T-helper 2 cell treated with Interferon-gamma antibody and Interleukin-4, amounts not matched to agents 5 μg/mL and 100 μg/mL, for 36 hours (primary cell): ENCODE measurements around the gene CEP131.

Experiments
- DNase-seq: peaks from one replicate; pipeline ENCODE4 v3.0.0; 2021; ENCODE audit warnings: low spot score
- H3K27ac Mint-ChIP-seq: one replicate; pipeline ENCODE4 v1.8.0; 2021; ENCODE audit warnings: mild to moderate bottlenecking, mixed read lengths
- H3K27me3 Mint-ChIP-seq: one replicate; pipeline ENCODE4 v1.8.0; 2021; ENCODE audit warnings: low read depth, mixed read lengths
- H3K36me3 Mint-ChIP-seq: one replicate; pipeline ENCODE4 v1.8.0; 2021; ENCODE audit warnings: low read depth, mixed read lengths
- H3K4me1 Mint-ChIP-seq: one replicate; pipeline ENCODE4 v1.8.0; 2021; ENCODE audit warnings: low read depth, mixed read lengths
- H3K4me3 Mint-ChIP-seq: one replicate; pipeline ENCODE4 v1.8.0; 2022; ENCODE audit warnings: mild to moderate bottlenecking, moderate library complexity, mixed read lengths
- H3K9me3 Mint-ChIP-seq: one replicate; pipeline ENCODE4 v1.8.0; 2021; ENCODE audit warnings: mixed read lengths

Gene CEP131

DNA sequence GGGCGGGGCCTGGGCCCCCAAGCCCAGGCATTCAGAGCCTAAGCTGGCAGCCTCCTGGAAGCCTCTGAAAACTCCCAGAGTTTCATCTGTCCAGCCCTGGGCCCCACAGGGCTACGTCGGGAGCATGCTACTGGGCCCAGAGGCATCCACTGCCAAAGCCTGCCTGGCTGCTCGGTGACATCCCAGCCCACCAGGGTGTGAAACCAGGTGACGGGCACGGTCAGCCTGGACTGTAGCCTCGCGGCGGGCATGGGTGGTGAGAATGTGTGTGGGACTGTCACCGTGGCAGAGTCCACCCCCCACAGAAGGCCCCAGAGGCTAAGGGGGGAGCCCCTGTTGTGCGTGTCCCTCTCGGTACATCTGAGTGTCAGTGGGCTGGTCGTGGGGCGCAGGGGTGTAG lies 31.1 kb downstream of the CEP131 start:
- H3K4me1 Mint-ChIP-seq = no peaks in the 10 kb centered on the region
- H3K27me3 Mint-ChIP-seq = no peaks in the 10 kb centered on the region
- H3K4me3 Mint-ChIP-seq = no peak overlapping the region

DNA sequence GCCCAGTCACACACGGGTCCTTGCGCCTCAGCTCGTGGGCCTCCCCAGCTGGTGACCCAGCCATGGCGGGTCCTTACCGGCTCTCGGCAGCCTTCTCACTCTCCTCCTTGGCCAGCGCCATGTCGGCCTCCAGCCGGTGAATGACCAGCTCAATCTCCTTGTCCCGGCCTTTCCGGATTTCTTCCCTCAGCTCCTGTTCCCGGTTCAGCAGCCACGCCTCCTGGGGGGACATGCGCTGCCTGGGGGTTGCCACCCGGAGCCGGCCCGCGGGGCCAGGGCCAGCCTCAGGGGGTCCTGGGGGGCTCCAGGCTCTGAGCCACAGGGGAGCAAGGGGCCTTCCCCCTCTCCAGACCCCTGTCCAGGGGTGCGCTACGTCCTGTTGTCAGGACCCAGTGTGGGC lies 31.6 kb downstream of the CEP131 start:
- no peaks in the 10 kb centered on the region for H3K4me1 Mint-ChIP-seq
- H3K9me3 Mint-ChIP-seq = no peaks in the 10 kb centered on the region
- no peak overlapping the region for H3K4me3 Mint-ChIP-seq
- no peaks in the 10 kb centered on the region for H3K27me3 Mint-ChIP-seq
- no peak for DNase-seq
- H3K27ac Mint-ChIP-seq = no peak overlapping the region
- H3K36me3 Mint-ChIP-seq = no peaks in the 10 kb centered on the region

More for the DNA sequence above, 31.1 kb downstream of the CEP131 start:
- H3K36me3 Mint-ChIP-seq = no peaks in the 10 kb centered on the region
- H3K9me3 Mint-ChIP-seq = no peaks in the 10 kb centered on the region
- no peak for DNase-seq
- no peak overlapping the region for H3K27ac Mint-ChIP-seq

DNA sequence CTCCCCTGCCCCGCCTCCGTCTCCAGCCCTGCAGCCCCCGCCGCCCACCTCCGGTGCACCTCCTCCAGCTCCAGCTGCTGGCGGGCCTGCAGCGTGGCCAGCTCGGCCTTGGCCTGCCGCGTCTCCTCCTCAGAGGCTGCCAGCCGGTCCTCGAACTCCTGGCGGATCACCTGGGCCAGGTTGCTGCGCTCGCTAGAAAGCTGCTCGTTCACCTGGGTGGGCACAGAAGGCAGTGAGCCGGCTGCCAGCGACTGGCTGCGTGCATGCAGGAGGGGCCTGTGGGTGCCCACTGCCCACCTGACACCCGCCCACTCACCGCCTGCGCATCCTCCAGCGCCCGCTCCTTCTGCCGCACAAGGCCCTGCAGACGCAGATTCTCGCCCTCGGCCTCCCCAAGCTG lies 32.2 kb downstream of the CEP131 start:
- Mint-ChIP-seq H3K4me3 (no peak overlapping the region), H3K27ac (no peak overlapping the region), H3K36me3 (no peaks in the 10 kb centered on the region)

DNA sequence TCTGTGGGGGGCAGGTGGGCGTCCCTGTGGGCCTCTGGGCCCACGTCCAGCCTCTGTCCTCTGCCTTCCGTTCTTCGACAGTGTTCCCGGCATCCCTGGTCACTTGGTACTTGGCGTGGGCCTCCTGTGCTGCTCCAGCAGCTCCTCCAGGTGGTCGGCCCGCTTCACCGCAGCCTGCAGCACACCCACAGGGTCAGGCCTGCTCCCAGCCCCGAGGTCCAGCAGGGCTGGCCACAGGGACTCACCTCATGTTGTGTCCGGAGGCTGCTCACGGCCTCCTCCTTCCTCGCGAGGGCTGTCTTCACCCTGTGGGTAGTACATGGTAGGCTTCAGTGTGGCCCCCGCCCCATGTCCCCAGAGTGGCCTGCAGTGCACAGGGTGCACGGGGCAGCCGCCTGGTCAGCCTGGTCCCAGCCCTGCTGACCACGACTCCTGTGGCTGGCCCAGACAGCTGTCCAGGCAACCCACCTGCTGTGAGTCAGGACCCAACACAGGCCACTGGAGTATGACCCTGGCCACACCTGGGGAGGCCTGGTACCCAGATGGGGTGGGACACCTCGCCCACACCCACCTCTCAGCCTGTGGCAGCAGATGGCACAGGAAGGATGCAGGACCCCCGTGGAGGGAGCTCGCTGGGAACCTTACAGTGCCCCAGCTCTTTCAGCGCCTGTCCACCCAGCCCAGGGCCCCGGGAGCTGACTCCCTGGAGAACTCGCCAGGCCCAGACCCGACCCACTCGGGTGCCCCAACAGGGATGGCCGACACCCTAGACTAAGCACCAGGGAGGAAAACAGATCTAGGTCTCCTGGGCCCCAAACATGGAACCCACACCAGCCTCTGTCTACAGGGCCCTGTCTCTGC lies 32.9 kb downstream of the CEP131 start:
- H3K4me1 Mint-ChIP-seq = no peaks in the 10 kb centered on the region
- H3K36me3 Mint-ChIP-seq = no peaks in the 10 kb centered on the region
- no peak overlapping the region for H3K4me3 Mint-ChIP-seq
- no peaks in the 10 kb centered on the region for H3K27me3 Mint-ChIP-seq
- H3K9me3 Mint-ChIP-seq = no peaks in the 10 kb centered on the region
- no peak for DNase-seq
- no peak overlapping the region for H3K27ac Mint-ChIP-seq

More for the DNA sequence above, 32.2 kb downstream of the CEP131 start:
- no peaks in the 10 kb centered on the region for H3K27me3 Mint-ChIP-seq
- no peaks in the 10 kb centered on the region for H3K9me3 Mint-ChIP-seq
- no peak for DNase-seq
- no peaks in the 10 kb centered on the region for H3K4me1 Mint-ChIP-seq

DNA sequence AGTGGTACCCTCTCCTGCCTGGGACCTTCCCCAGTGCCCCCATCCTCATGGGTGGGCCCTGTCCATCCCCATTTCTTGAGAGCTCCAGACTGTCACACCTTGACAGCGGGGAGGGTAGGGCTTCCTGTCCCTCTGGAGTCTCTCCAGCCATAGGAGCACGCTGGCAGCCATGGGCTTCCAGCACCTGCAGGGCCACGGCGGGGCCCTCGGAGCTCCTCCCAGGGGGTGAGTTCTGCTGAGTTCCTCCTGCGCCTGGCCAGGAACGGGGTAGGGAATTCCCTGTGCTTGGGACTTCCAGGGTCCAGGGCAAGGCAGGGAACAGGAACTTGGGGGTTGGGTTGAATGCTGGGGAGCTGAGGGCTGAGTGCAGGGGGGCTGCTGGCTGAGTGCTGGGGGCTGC lies 33.7 kb downstream of the CEP131 start:
- Mint-ChIP-seq H3K27me3 (no peaks in the 10 kb centered on the region), H3K9me3 (no peaks in the 10 kb centered on the region), H3K4me1 (no peaks in the 10 kb centered on the region), H3K27ac (no peak overlapping the region), H3K4me3 (no peak overlapping the region), H3K36me3 (no peaks in the 10 kb centered on the region)
- no peak for DNase-seq

DNA sequence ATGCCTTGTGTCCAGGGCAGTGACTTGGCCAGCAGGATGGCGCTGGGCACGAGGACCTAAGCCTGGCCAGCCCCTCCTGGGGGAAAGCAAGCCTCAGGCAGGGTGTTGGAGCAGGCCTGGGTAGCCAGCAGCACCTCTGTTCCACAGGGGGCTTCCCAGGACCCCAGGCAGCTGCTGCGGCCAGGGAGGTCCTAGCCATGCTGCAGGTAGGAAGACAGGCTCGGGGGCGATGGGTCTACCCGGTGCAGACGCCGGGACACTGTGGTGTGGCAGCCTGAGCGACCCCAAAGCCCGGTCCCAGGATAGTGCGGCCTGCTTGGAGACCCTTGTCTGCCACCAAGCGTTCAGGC lies 34.3 kb downstream of the CEP131 start:
- Mint-ChIP-seq H3K4me3 (no peak overlapping the region), H3K9me3 (no peaks in the 10 kb centered on the region), H3K27ac (no peak overlapping the region), H3K27me3 (no peaks in the 10 kb centered on the region), H3K36me3 (no peaks in the 10 kb centered on the region), H3K4me1 (no peaks in the 10 kb centered on the region)
- no peak for DNase-seq

DNA sequence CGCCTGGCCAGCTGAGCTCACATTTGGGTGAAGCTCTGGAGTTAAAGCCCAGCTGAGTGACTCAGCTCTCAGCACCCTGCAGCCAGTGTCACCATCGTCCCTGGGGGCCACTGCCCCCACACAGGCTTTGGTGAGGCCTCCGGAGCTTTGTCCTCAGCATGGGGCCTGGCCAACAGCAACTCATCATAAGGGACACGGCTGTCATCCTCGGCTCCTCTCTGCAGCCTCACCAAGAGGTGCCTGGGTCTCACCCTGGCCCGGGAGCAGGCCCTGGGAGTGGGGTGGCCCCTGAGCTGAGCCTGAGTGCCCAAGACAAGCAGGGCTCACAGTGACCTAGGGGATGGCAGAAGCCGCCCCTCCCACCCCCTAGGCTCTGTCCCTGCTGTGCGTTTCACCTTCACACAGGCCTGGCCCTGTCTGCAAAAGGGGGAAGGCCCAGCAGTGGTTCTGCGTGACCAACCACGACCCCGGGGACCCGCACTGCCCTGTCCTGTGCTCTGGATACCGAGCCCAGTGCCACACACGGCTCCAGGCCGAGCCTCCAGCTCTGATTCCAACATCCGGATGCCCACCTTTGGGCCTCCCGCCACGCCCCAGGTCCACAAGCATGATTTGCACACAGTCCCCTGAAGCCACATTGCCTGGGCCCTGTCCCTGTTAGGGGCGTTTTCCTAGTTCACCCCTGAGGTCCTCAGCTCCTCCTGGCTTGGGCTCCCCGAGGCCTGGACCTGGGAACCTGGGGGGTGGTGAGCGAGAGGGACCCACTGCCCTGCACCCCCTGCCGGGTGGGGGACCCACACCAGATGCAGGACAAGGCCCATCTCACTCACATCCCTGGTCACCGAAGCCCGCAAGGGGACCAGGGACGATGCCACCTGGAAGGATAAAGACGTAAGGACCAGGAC lies 34.9 kb downstream of the CEP131 start:
- Mint-ChIP-seq H3K9me3 (no peaks in the 10 kb centered on the region), H3K36me3 (no peaks in the 10 kb centered on the region), H3K4me1 (no peaks in the 10 kb centered on the region), H3K27me3 (no peaks in the 10 kb centered on the region), H3K27ac (no peak overlapping the region), H3K4me3 (no peak overlapping the region)
- no peak for DNase-seq

DNA sequence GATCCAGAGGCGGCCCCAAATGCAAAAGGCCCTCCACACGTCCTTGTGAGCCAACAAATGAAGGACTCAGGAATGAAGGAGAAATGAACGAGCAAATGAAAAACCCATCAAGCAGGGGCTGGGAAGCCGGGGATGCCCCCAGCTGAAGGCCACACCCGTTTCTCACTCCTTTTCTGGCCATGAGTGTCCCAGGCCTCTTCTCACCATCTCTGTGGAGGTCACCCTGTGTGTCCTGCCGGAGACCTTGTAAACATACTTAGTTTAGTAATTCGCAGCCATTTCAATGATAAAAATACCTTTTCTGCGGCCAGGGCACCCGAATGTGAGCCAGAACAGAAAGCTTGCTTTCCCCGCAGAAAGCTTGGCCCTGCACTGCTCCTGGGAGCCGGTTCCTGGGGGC lies 35.6 kb downstream of the CEP131 start:
- Mint-ChIP-seq H3K9me3 (no peaks in the 10 kb centered on the region), H3K36me3 (no peaks in the 10 kb centered on the region), H3K27ac (no peak overlapping the region), H3K4me1 (no peaks in the 10 kb centered on the region), H3K4me3 (no peak overlapping the region), H3K27me3 (no peaks in the 10 kb centered on the region)
- DNase-seq = no peak

DNA sequence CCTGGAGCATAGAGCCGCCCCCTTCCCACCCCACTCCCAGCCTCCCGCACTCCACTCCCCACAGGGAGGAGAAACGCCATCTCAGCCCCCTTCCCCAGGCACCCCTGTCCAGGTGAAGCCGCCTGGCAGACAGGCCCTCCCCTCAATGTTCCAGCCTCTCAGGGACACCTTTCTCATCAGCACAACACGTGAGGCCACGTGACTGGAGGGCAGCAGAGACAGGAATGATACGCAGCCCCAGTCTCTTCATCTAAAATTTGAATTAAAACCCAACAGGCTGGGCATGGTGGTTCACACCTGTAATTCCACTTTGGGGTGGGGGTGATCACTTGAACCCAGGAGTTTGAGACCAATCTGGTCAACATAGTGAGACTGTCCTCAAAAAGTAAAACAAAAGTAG lies 36.6 kb downstream of the CEP131 start:
- H3K4me3 Mint-ChIP-seq = no peak overlapping the region
- no peaks in the 10 kb centered on the region for H3K9me3 Mint-ChIP-seq
- no peak overlapping the region for H3K27ac Mint-ChIP-seq
- no peaks in the 10 kb centered on the region for H3K4me1 Mint-ChIP-seq
- DNase-seq = no peak
- H3K27me3 Mint-ChIP-seq = no peaks in the 10 kb centered on the region
- H3K36me3 Mint-ChIP-seq = no peaks in the 10 kb centered on the region

DNA sequence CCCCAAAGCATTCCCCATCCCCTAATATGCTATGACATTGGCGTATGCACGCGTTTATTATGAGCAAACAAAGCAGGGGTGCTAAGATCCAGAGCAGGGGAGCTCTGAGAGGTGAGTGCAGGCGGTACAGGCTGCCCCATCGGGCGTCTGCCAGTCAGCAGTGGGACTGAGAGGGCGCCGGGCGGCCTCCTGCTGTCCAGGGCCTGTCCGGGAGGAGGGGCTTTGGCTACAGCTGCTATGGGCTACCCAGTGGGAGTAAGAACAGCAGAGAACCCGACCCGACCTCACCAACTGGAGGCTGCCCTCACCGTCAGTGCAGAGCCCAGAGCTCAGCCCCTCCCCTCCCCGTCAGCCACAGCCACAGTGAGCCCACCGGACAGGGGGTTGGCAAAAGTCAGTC lies 38.2 kb downstream of the CEP131 start:
- Mint-ChIP-seq H3K4me3 (no peak overlapping the region), H3K27ac (no peak overlapping the region), H3K9me3 (no peaks in the 10 kb centered on the region), H3K27me3 (no peaks in the 10 kb centered on the region), H3K4me1 (no peaks in the 10 kb centered on the region), H3K36me3 (no peaks in the 10 kb centered on the region)
- no peak for DNase-seq

DNA sequence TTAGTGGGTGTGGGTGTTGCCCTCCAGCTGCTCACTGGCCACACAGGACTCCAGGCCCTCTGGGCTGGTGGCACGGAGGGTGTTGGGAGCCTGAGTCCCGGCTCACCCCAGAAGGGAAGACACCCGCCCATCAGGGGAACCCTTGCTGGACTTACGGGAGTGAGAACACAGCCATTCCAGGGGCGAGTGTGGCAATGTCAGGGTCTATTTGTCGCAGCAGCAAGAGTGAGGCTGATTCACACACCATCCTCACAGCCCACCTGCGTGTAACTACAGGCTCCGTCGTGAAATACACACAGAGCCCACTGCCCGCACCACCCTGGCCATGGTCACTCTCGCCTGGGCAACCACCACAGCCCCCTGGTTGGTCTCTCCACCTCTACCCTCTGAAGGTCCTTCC lies 39.0 kb downstream of the CEP131 start:
- no peaks in the 10 kb centered on the region for H3K27me3 Mint-ChIP-seq
- no peak for DNase-seq
- H3K4me3 Mint-ChIP-seq = no peak overlapping the region
- no peaks in the 10 kb centered on the region for H3K36me3 Mint-ChIP-seq
- H3K27ac Mint-ChIP-seq = no peak overlapping the region
- no peaks in the 10 kb centered on the region for H3K4me1 Mint-ChIP-seq
- no peaks in the 10 kb centered on the region for H3K9me3 Mint-ChIP-seq

DNA sequence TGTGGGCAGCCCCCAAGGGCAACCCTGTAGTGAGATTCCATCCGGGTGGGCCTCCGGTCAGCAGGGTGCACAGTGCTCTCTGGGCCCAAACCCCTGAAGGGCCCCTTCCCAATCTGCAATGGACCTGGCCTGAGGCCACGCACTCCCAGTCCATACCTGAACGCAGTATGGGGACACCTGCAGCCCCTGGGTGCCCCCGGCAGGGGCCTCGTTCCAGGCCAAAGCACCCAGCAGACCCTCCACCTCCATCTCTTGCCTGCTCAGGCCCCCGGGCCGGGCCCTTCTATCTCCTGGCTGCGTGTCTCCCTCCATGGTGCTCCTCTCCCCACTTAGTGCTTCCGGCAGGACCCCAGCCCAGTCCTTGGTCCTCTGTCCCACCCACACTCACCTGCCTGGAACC lies 39.4 kb downstream of the CEP131 start:
- Mint-ChIP-seq H3K27ac (no peak overlapping the region), H3K36me3 (no peaks in the 10 kb centered on the region), H3K4me1 (no peaks in the 10 kb centered on the region), H3K27me3 (no peaks in the 10 kb centered on the region), H3K4me3 (no peak overlapping the region), H3K9me3 (no peaks in the 10 kb centered on the region)
- no peak for DNase-seq

DNA sequence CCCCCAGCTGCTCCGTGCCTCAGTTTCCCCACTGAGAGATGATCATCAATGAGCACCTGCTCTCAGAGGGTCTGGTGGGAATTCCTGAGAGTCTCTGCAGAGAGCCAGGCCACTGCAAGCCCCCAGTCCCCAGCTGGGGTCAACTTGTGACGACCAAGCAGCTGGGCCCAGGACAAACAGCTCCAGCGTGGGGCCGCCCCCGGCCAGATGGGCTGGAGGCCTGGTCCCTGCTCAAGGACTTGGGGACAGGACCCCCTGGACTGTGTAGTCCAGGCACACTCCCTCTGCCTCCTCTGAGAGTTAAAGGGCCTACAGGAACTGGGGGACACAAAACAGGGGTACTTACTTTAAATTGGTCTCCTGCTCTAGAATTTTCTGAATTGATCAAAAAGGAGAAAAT lies 40.2 kb downstream of the CEP131 start:
- H3K36me3 Mint-ChIP-seq = no peaks in the 10 kb centered on the region
- no peaks in the 10 kb centered on the region for H3K4me1 Mint-ChIP-seq
- H3K4me3 Mint-ChIP-seq = no peak overlapping the region
- no peaks in the 10 kb centered on the region for H3K27me3 Mint-ChIP-seq
- DNase-seq = no peak
- H3K27ac Mint-ChIP-seq = no peak overlapping the region
- no peaks in the 10 kb centered on the region for H3K9me3 Mint-ChIP-seq

DNA sequence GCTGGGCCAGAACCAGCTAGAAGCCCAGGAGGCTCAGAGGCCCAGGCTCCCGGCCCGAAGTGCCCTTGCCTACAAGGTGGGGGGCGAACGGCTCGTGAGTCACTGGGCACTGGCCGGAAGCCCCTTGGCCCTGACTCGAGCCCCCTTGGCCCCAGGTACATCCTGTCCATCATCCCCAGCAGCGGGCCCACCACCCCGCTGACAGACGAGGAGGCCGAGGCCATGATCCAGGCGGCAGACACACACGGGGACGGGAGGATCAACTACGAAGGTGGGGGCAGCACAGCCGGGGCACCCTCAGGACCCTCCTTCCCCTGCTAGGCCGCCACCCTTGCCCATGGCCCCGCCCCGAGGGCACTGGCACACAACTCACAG lies 41.0 kb downstream of the CEP131 start:
- Mint-ChIP-seq H3K36me3 (no peaks in the 10 kb centered on the region), H3K4me1 (no peaks in the 10 kb centered on the region), H3K27ac (no peak overlapping the region), H3K27me3 (no peaks in the 10 kb centered on the region), H3K4me3 (no peak overlapping the region), H3K9me3 (no peaks in the 10 kb centered on the region)
- no peak for DNase-seq
